Measurements from ENCODE around the gene CYFIP1. TPM values are rescaled to one million over a fixed set of nuclear protein-coding genes. Genes with fewer than 3 reads are reported as not detected.
A peak's percentile ranks its signal among the peaks of the same experiment; 100 is the strongest.
"Not testable (repeated sequence)": the region's sequence is repeated elsewhere in the genome, so short reads cannot be mapped to it uniquely, and the experiment has no call there.

CYFIP1 gene
- total RNA-seq, 4 donors from 2014 or later = 77.4 to 121 (median 101) TPM

GRCh38 chr15:22988811-22989210, 8.6 kb upstream of the CYFIP1 start:
- H3K27me3 ChIP-seq = no peaks in the 10 kb centered on the region
- no peak overlapping the region for H3K27ac ChIP-seq
- H3K4me3 ChIP-seq = no peak overlapping the region
- no peak for DNase-seq (ENCODE audit: low spot score in 2 of 2)
- 86 to 87% methylated on average over 7 of the region's 7 CpGs for WGBS, 2 donors
- no peaks in the 10 kb centered on the region for H3K4me1 ChIP-seq
- no peaks in the 10 kb centered on the region for H3K9me3 ChIP-seq
- TF ChIP-seq POLR2A (IDR thresholded peaks at IDR 0.05) (no peak), EP300 (IDR thresholded peaks at IDR 0.05) (no peak)
- TF ChIP-seq, protein P1, sequence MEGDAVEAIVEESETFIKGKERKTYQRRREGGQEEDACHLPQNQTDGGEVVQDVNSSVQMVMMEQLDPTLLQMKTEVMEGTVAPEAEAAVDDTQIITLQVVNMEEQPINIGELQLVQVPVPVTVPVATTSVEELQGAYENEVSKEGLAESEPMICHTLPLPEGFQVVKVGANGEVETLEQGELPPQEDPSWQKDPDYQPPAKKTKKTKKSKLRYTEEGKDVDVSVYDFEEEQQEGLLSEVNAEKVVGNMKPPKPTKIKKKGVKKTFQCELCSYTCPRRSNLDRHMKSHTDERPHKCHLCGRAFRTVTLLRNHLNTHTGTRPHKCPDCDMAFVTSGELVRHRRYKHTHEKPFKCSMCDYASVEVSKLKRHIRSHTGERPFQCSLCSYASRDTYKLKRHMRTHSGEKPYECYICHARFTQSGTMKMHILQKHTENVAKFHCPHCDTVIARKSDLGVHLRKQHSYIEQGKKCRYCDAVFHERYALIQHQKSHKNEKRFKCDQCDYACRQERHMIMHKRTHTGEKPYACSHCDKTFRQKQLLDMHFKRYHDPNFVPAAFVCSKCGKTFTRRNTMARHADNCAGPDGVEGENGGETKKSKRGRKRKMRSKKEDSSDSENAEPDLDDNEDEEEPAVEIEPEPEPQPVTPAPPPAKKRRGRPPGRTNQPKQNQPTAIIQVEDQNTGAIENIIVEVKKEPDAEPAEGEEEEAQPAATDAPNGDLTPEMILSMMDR (IDR thresholded peaks at IDR 0.05) = no peak
- peaks cover 0 to 23% (median 0%) of the 10 kb centered on the region in 3 donors for H3K36me3 ChIP-seq

- peaks cover 0 to 22% (median 7%) of the 10 kb centered on the region in 4 donors for H3K4me1 ChIP-seq
- DNase-seq (ENCODE audit: low spot score in 2 of 2); H3K4me3 ChIP-seq; H3K9me3 ChIP-seq; H3K27me3 ChIP-seq; H3K27ac ChIP-seq; H3K36me3 ChIP-seq: not testable (repeated sequence)
- WGBS, 2 donors = 84 to 87% methylated on average over 11 of the region's 11 CpGs
Measured at GRCh38 chr15:22981931-22982330, 1.8 kb upstream of the CYFIP1 start.

- DNase-seq (ENCODE audit: low spot score in 2 of 2) = no peak
- peak overlapping the region; percentile 72 to 76 (median 76) for H3K4me3 ChIP-seq
- no peaks in the 10 kb centered on the region for H3K9me3 ChIP-seq
- no peaks in the 10 kb centered on the region for H3K27me3 ChIP-seq
- H3K27ac ChIP-seq = peak overlapping the region; percentile 55 to 91 (median 85)
- WGBS, 2 donors = 68 to 71% methylated on average over 30 of the region's 30 CpGs
- TF ChIP-seq EP300 (IDR thresholded peaks at IDR 0.05) = no peak
- peaks cover 0 to 22% (median 7%) of the 10 kb centered on the region in 4 donors for H3K4me1 ChIP-seq
- no peaks in the 10 kb centered on the region for H3K36me3 ChIP-seq
Measured at GRCh38 chr15:22981051-22981840, 1.1 kb upstream of the CYFIP1 start.

DNA sequence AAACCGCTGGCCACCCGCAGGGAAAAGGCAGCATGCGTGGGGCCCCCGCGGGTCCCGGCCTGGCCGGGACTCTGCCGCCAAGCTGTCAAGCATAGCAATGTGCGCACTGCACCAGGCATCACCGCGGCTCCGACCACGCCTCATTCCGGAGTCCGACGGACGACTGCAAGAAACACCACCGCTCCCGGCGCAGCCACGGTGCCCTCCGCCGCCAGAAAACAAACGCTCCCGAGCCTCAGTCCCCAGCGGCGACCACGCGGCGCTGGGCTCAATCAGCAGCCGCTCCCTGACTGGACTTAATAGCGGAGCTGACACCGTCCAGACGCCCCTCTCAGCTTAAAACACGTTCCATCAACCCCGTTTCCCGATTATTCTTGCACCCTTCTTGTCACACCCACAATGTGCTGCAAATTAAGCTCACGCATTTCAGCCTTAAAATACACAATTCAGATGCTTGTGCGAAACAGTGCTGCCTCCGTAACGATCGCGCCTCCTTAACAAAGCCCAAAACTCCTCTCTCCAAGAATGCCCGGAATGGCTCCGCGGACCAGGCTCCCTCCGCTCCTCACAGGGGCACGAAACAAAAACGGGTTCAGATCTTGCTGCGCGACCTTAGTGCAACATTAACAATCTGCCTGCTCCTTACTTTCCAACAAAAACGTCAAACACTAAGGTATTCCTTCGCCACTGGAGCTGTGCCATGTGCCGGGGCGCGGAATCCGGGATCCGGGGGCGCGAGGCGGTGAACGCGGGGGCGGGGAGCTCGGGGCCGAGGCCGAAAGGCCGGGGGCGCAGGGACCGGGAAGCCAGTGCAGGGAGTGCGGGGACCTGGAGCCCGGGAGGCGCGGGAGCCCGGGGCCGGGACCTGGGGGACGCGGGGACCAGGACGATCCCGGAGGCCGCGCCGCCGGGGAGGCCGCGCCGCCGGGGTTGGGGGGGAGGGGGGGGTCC, 655 bp downstream of the CYFIP1 start:
- Histone ChIP-seq H3K27ac (peak overlapping the region; percentile 55 to 91 (median 85)), H3K36me3 (no peaks in the 10 kb centered on the region), H3K4me3 (peak overlapping the region; percentile 72 to 76 (median 76)), H3K4me1 (peaks cover 0 to 25% (median 7%) of the 10 kb centered on the region in 4 donors), H3K27me3 (no peaks in the 10 kb centered on the region), H3K9me3 (no peaks in the 10 kb centered on the region)
- TF ChIP-seq, protein P1 (IDR thresholded peaks at IDR 0.05) = no peak
- TF ChIP-seq EP300 (IDR thresholded peaks at IDR 0.05) (no peak), POLR2A (IDR thresholded peaks at IDR 0.05) (no peak)
- 0 to 1% methylated on average over 43 to 55 of the region's 88 CpGs for WGBS, 2 donors
- DNase-seq (ENCODE audit: low spot score in 2 of 2) = peak in 1 of 2 donors; percentile 43

DNA sequence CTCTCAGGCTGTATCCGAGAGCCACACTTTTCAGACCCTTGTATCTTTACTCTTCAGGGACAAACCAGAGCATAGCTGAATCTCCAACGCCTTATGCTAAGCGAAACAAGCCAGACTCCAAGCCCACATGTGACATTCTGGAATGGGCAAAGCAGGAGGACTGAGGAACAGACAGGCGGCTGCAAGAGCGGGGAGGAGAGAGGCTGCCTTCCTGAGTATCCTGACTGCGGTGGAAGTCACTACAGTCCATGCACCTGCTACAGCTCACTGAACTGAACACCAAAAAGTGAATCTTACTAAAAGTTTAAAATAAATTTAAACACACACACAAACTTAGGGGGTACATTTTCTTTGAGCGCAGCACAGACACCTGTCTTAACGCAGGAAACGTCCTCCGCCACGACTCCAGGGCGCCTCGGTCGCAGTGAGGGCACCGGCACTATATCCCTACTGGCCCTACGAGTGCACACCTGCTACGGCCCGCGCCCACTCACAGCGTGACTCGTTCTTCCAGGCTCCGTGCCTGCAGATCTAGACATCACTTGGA, 1.4 kb downstream of the CYFIP1 start:
- Histone ChIP-seq H3K9me3 (no peaks in the 10 kb centered on the region), H3K27ac (peak overlapping the region in 1 of 4 donors; percentile 91), H3K4me1 (peaks cover 0 to 32% (median 7%) of the 10 kb centered on the region in 4 donors), H3K27me3 (no peaks in the 10 kb centered on the region), H3K36me3 (no peaks in the 10 kb centered on the region), H3K4me3 (peak overlapping the region; percentile 72 to 76 (median 76))
- 16 to 18% methylated on average over 15 to 22 of the region's 22 CpGs for WGBS, 2 donors
- TF ChIP-seq, protein P1 (IDR thresholded peaks at IDR 0.05) = no peak
- TF ChIP-seq EP300 (IDR thresholded peaks at IDR 0.05) = no peak
- TF ChIP-seq POLR2A (IDR thresholded peaks at IDR 0.05) = no peak
- DNase-seq (ENCODE audit: low spot score in 2 of 2) = no peak

Measured in tibial nerve (tissue), 4 donors.